Activated naive CD8-positive, alpha-beta T cell treated with anti-CD3 and anti-CD28 coated beads, Interleukin-2, amount 10 ng/mL, durations not matched to agents 7 days and 5 days (primary cell): Measurements from ENCODE around the gene SCUBE1. TPM values are rescaled to one million over a fixed set of nuclear protein-coding genes. Genes with fewer than 3 reads are reported as not detected.
A peak's percentile ranks its signal among the peaks of the same experiment; 100 is the strongest.
"Not testable (repeated sequence)": the region's sequence is repeated elsewhere in the genome, so short reads cannot be mapped to it uniquely, and the experiment has no call there.

Experiments used
- ATAC-seq: fragments of 150-1000 bp; cut with Tn5 transposase; one replicate; pipeline ENCODE4 v1.10.0; 2021; ENCODE audit warnings: low read depth, moderate library complexity
- POLR2A ChIA-PET: fragments of 350-600 bp; sonication (Branson Sonifier 250); formaldehyde crosslinking; loops from one replicate; lab custom pipeline; 2021; ENCODE audit warnings: antibody characterized with exemption; lab: Charles Lee
- DNase-seq: peaks from one replicate; pipeline ENCODE4 v3.0.0; 2021
- H3K27ac Mint-ChIP-seq: one replicate; pipeline ENCODE4 v1.8.0; 2022; ENCODE audit warnings: mild to moderate bottlenecking, mixed read lengths
- H3K27me3 Mint-ChIP-seq: one replicate; pipeline ENCODE4 v1.8.0; 2022; ENCODE audit warnings: mild to moderate bottlenecking, moderate library complexity, mixed read lengths
- H3K36me3 Mint-ChIP-seq: one replicate; pipeline ENCODE4 v1.8.0; 2021; ENCODE audit warnings: mild to moderate bottlenecking, mixed read lengths
- H3K4me1 Mint-ChIP-seq: one replicate; pipeline ENCODE4 v1.8.0; 2021; ENCODE audit warnings: mixed read lengths
- H3K4me3 Mint-ChIP-seq: one replicate; pipeline ENCODE4 v1.8.0; 2022; ENCODE audit warnings: mild to moderate bottlenecking, moderate library complexity, mixed read lengths
- H3K9me3 Mint-ChIP-seq: one replicate; pipeline ENCODE4 v1.8.0; 2021; ENCODE audit warnings: mixed read lengths
- total RNA-seq, 2 experiments: library from RNA; stranded (reverse); gene quantifications; one replicate each; pipeline ENCODE4 v1.2.3, GENCODE V29; 2021

SCUBE1 gene
- total RNA-seq, 2 experiments from 2014 or later = 0.03 to 0.20 TPM

DNA sequence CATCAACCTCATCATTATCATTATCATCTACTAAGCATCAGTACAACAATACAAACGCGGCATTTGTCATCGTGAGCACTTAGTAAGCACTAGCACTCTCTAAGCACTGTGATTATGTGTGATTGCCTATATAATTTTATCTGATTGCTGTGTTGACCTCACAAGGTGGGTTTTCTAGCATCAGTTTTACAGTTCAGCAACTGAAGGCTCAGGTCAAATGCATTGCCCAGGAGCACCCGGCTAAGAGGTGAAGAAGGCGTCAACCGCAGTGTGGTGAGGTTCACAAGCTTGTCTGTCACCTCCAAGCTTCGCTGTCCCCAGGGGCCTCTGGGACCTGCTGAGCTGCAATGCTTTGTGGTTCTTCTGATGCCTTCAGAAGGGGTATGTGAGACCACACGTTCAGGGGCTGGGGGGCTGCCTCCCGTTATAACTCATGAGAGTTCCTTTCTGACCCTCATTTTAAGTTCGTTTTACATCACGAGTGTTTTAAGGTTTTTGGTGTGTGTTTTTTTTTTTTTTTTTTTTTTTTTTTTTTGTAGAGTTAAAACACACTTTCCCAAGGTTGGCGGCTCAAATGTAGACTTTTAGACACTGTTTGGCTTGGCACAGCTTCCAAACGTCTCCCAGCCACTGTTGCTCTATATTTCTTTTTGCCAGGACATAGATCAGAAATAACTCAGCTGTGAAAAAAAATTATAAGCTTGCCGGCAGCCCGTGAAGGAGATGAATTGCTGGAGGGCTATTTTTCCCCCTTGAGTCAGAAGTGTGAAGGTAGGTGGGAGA, 33.8 kb upstream of the SCUBE1 start:
- Mint-ChIP-seq H3K9me3 (no peaks in the 10 kb centered on the region), H3K36me3 (no peaks in the 10 kb centered on the region), H3K27me3 (peaks cover 75% of the 10 kb centered on the region), H3K27ac (no peak overlapping the region), H3K4me1 (peaks cover 31% of the 10 kb centered on the region), H3K4me3 (peak overlapping the region; percentile 22)
- POLR2A ChIA-PET = interaction anchor here (0.7 to 2.4 kb wide), 3 partner anchors 113 to 1047 kb away, joined by 3 to 8 read pairs (median 6); no protein-coding TSS in a partner anchor
- DNase-seq (peak; percentile 53), ATAC-seq (peak; percentile 82)

DNA sequence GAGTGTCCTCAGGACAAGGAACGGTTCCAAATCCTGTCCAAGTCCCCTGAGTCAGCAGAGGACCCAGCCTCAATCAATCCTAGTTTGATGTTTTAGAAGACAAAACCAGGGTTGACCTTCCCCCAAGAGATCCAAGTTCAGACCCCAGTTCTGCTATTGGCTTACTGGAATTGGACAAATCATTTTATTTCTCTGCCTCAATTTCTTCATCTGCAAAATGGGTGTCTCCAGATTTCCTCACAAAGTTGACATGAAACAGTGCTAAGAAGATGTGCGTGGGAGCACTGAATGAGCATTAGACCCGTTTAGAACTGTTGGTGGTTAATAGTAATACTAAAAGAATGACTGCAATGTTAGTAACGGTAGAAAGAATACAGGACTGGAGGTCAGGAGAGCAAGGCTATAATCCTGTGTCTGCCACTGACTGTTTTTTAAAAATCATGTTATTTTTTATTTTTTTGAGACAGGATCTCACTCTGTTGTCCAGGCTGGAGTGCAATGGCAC, 32.8 kb upstream of the SCUBE1 start:
- no peaks in the 10 kb centered on the region for H3K36me3 Mint-ChIP-seq
- DNase-seq (no peak), ATAC-seq (no peak)
- peaks cover 24% of the 10 kb centered on the region for H3K4me1 Mint-ChIP-seq
- peaks cover 75% of the 10 kb centered on the region for H3K27me3 Mint-ChIP-seq
- no peak overlapping the region for H3K27ac Mint-ChIP-seq
- H3K9me3 Mint-ChIP-seq = no peaks in the 10 kb centered on the region
- POLR2A ChIA-PET = no interaction called here
- no peak overlapping the region for H3K4me3 Mint-ChIP-seq

DNA sequence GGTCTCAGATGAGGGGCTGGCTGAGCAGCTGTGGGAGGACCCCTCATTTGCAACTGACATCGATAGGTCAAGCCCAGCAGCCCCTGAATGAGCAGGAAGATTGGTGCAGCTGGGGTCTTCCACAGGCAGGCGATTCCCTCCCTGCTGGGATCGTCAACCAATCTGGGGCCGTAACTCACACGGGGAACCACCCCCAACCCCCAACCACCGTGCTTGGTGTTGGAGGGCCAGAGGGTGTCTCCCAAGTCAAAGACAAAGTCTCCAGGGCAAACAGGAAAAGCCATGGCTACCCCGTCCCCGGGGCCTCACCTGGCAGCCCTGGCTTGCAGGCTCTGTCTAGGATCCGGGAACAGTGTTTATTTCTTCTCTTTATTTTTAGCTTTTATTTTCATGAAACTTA, 26.9 kb upstream of the SCUBE1 start:
- Mint-ChIP-seq H3K9me3 (no peaks in the 10 kb centered on the region), H3K27me3 (peaks cover 59% of the 10 kb centered on the region), H3K4me3 (no peak overlapping the region), H3K4me1 (no peaks in the 10 kb centered on the region), H3K36me3 (no peaks in the 10 kb centered on the region), H3K27ac (no peak overlapping the region)
- ATAC-seq = no peak
- POLR2A ChIA-PET = no interaction called here
- DNase-seq = no peak

DNA sequence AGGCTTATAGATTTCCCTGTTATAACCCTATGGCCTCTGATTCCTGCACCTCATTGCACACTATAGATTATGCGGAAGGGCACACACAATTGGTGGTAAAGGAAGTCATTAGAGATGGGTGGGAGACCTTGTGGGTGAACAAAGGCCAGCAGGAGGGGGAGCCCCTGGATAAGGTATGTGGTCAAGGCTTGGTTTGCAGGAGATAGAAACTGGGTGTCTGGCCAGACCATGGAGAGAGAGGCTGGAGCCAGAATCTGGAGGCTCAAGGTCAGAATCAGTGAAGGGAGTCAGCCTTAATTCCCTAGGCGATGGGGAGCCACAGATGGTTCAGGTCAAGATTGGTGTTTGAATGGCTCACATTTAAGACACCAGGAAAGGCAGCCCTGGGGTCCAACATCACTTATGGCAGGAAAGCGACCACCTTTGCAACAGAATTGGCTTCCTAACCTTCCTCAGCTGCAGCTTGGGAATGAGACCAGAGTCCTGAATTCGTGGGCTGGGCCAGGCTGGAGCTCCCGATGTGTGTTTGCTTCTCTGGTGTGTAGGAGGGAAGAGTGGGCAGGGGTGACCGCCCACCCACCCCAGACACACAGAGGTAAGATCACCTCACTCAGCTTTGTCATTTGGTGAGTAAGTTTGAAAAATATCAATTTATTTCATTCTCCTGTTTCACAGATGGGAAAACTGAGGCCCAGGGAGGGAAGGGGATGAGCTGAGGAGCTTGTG, 22.7 kb upstream of the SCUBE1 start:
- POLR2A ChIA-PET = no interaction called here
- H3K9me3 Mint-ChIP-seq = no peaks in the 10 kb centered on the region
- DNase-seq (no peak), ATAC-seq (no peak)
- H3K27ac Mint-ChIP-seq = no peak overlapping the region
- no peaks in the 10 kb centered on the region for H3K4me1 Mint-ChIP-seq
- peaks cover 40% of the 10 kb centered on the region for H3K27me3 Mint-ChIP-seq
- H3K4me3 Mint-ChIP-seq = no peak overlapping the region
- H3K36me3 Mint-ChIP-seq = no peaks in the 10 kb centered on the region

DNA sequence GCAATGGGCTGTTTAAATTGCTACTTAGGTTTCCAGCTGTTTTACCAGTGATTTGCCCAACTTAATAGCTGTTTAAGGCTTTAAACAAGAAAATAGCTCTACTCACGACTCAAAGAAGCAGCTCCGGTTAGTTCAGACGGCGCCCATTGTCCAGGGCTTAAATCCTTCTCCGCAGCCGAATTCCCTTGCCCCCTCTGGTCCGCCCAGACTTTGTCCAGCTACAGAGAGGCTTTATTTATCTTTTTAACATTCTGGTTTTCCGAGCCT, 20.9 kb upstream of the SCUBE1 start:
- ATAC-seq (no peak), DNase-seq (no peak)
- Mint-ChIP-seq H3K27me3 (peaks cover 26% of the 10 kb centered on the region), H3K4me3 (no peak overlapping the region), H3K4me1 (no peaks in the 10 kb centered on the region), H3K27ac (no peak overlapping the region), H3K36me3 (no peaks in the 10 kb centered on the region), H3K9me3 (no peaks in the 10 kb centered on the region)
- POLR2A ChIA-PET = no interaction called here

DNA sequence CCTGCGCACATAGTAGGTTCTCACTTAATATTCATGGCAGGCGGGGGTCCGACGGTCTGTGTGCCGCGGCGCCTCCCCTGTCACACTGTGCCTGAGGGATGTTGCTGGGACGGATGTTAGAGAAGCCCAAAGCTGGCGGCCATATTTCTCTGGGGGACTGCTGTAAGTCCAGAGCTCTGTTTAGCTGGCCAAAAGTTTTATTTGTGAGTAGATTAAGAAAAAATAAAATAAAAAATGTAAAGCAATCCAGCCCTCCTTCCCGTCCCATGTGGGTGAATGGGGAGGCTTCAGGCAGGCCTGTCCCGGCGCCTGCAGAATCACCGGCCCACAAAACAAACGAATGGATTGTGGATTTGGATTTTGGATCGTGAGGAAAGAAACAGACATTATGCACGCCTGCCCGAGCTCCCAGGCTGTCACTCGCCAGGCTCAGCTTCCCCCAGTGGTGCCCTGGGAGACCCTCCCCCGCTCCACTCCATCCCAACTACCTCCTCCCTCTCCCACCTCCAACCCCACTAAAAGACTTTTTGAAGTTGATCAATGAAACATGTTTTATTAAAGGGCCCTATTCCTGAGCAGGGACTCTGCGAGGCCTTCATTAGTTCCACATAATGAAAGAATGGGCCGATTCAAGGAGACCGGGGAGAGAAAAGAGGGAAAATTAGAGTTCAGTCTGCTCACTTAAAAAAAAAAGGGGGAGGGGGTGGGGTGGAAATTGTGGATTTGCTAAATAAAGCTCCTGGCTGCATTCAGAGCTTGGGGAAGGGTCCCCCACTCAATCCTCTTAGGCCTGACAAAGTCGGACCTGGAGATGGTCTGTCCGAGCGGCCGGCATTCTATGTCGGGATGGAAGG, 20.4 kb upstream of the SCUBE1 start:
- POLR2A ChIA-PET = no interaction called here
- H3K27ac Mint-ChIP-seq = no peak overlapping the region
- H3K4me1 Mint-ChIP-seq = no peaks in the 10 kb centered on the region
- no peaks in the 10 kb centered on the region for H3K9me3 Mint-ChIP-seq
- H3K4me3 Mint-ChIP-seq = no peak overlapping the region
- peaks cover 21% of the 10 kb centered on the region for H3K27me3 Mint-ChIP-seq
- DNase-seq (no peak), ATAC-seq (no peak)
- no peaks in the 10 kb centered on the region for H3K36me3 Mint-ChIP-seq

DNA sequence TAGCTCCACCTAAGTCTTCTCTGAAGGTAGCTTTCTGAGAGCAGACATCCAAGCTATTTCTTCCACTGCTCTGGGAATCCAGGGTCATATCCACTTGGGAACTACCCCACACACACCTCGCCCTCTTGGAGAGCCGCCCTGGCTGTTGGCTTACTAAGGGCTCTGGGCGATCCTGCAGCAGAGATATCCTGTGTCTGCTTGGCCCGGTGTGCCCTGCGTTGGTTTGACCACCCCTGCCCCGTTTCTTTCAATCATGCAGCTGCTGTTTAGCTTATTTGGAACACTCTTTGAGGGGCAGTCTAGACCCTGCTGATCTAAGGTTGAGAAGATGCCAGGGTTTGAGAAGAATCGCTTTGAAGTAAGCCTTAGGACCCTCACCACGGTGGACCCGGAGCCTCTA, 17.4 kb upstream of the SCUBE1 start:
- ATAC-seq = no peak
- no peaks in the 10 kb centered on the region for H3K36me3 Mint-ChIP-seq
- H3K27me3 Mint-ChIP-seq = peaks cover 12% of the 10 kb centered on the region
- POLR2A ChIA-PET = no interaction called here
- H3K9me3 Mint-ChIP-seq = no peaks in the 10 kb centered on the region
- DNase-seq = no peak
- no peak overlapping the region for H3K27ac Mint-ChIP-seq
- H3K4me1 Mint-ChIP-seq = no peaks in the 10 kb centered on the region
- no peak overlapping the region for H3K4me3 Mint-ChIP-seq

DNA sequence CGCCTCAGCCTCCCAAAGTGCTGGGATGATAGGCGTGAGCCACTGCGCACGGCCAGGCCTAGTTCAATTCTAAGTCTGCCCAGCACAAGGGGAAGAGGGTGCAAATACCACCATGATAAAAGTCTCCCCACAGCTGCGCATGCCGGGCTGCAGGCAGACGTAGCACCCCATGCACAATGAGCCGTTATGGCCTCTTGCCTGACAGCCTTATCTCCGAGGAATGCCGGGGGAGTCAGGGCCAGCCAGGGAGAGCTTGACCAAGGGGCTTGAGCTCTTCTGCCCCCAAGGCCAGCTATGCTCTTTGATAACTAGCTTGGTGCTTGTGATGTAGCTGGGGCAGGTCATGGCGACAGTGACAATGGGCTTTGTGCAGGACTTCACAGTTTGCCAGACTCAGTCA, 13.7 kb upstream of the SCUBE1 start:
- Mint-ChIP-seq H3K27me3 (peaks cover 14% of the 10 kb centered on the region), H3K27ac (no peak overlapping the region), H3K4me3 (no peak overlapping the region), H3K4me1 (no peaks in the 10 kb centered on the region), H3K36me3 (no peaks in the 10 kb centered on the region), H3K9me3 (no peaks in the 10 kb centered on the region)
- ATAC-seq (no peak), DNase-seq (no peak)
- POLR2A ChIA-PET = no interaction called here

DNA sequence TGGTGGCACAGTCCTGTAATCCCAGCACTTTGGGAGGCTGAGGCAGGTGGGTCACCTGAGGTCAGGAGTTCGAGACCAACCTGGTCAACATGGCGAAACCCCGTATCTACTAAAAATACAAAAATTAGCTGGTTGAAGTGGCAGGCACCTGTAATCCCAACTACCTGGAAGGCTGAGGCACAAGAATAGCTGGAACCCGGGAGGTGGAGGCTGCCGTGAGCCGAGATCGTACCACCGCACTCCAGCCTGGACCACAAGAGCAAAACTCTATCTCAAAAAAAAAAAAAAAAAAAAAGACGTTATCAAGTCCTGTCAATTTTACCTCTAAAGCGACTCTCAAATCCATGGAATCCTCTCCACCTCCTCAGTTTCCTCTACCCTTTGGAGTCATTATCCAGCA, 12.5 kb upstream of the SCUBE1 start:
- peaks cover 19% of the 10 kb centered on the region for H3K27me3 Mint-ChIP-seq
- not testable (repeated sequence) for H3K9me3 Mint-ChIP-seq
- POLR2A ChIA-PET = interaction anchor here (0.7 kb wide), 1 partner anchor 1190 kb away, joined by 3 read pairs; no protein-coding TSS in a partner anchor

DNA sequence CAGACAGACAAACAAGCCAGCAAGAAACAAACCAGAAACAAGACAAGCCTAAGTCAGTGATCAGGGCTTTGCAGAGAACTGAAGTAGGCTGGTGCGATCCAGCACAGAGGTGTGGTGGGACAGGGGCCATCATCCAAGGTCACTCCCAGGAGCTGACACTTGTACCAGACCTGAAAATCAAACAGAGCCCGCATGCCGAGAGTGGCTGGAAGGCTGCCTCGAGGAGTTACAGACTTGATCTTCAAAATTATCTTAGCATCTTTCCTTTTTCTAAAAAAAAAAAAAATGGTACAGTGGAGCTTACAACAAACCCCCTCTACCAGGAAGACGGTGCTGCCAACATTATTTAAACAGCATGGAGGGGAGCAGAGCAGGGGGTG, 8.8 kb upstream of the SCUBE1 start:
- no peaks in the 10 kb centered on the region for H3K4me1 Mint-ChIP-seq
- peaks cover 21% of the 10 kb centered on the region for H3K27me3 Mint-ChIP-seq
- no peak overlapping the region for H3K4me3 Mint-ChIP-seq
- DNase-seq (no peak), ATAC-seq (no peak)
- H3K9me3 Mint-ChIP-seq = no peaks in the 10 kb centered on the region
- POLR2A ChIA-PET = no interaction called here
- H3K36me3 Mint-ChIP-seq = no peaks in the 10 kb centered on the region
- no peak overlapping the region for H3K27ac Mint-ChIP-seq

More for the DNA sequence above, 12.5 kb upstream of the SCUBE1 start:
- H3K4me1 Mint-ChIP-seq, H3K4me3 Mint-ChIP-seq, ATAC-seq, H3K27ac Mint-ChIP-seq, DNase-seq, H3K36me3 Mint-ChIP-seq: not testable (repeated sequence)

DNA sequence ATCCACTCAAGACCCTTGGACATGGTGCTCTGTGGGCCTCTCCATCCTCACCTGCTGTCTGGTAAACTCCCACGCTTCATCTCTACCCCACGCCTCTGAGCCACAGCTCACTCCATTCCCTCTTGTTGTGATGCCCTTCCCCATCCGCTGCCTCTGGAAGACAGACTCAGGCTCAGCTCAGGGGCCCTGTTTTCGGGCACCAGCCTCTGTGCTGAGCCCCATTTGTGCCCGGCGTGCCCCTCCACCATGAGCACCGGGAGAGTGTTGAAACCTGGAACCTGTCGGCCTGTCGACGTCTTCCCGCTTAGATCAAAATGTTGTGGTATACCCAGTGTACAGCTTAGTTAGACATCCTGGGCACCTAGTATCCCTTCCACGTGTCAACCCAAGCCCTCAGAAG, 6.5 kb upstream of the SCUBE1 start:
- ATAC-seq (no peak), DNase-seq (no peak)
- Mint-ChIP-seq H3K9me3 (no peaks in the 10 kb centered on the region), H3K4me3 (no peak overlapping the region), H3K4me1 (peaks cover 4% of the 10 kb centered on the region), H3K27me3 (peaks cover 22% of the 10 kb centered on the region), H3K36me3 (no peaks in the 10 kb centered on the region), H3K27ac (no peak overlapping the region)
- POLR2A ChIA-PET = no interaction called here

DNA sequence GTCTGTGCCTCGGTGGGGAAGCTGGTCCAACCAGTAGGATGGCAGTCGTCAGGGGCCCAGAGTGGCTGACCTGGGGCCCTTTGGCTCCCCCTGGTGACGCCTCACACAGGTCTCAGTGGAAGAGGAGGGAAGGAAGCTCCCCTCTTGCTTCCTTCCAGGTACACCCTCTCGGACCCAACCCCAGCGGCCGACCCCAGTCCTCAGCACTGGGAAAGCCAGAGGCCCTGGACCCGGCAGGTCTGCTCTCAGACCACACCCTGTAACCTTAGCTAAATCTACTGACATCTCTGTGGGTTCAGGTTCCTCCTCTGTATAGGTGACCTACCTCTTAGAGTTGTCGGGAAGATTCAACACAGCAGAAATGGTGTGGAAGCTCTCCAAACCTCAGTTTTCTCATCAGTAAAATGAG, 3.4 kb upstream of the SCUBE1 start:
- DNase-seq = peak; percentile 78
- Mint-ChIP-seq H3K27me3 (peaks cover 33% of the 10 kb centered on the region), H3K4me1 (peaks cover 4% of the 10 kb centered on the region), H3K27ac (no peak overlapping the region), H3K36me3 (no peaks in the 10 kb centered on the region), H3K4me3 (no peak overlapping the region), H3K9me3 (no peaks in the 10 kb centered on the region)
- POLR2A ChIA-PET = no interaction called here
- ATAC-seq = peak; percentile 67

DNA sequence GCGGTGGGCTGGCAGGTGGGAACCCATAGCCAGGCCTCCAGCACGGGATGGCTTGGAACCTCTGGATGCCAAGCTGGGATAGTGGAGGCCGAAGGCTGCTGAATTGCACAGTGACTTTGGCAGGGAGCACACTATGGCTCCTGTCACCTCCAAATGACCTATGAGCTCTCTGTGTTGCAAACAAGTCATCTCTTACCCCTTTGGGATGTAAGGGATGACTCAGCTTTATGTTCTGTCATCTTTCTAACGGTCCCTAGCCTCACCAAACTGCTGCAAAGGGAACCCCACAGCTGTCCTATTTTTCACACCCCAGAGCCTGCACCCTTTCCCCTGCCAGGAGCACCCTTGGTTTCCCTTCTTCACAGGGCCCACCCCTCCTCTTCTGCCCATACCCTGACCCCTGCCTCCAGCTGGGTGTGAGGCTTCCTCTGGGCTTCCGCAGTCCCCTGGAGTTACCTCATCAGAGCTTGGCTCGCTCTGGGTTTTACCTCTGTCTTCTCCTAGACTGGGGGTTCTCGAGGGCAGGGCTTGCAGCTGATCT, 2.7 kb upstream of the SCUBE1 start:
- H3K9me3 Mint-ChIP-seq = no peaks in the 10 kb centered on the region
- no peaks in the 10 kb centered on the region for H3K36me3 Mint-ChIP-seq
- peaks cover 4% of the 10 kb centered on the region for H3K4me1 Mint-ChIP-seq
- POLR2A ChIA-PET = no interaction called here
- peaks cover 35% of the 10 kb centered on the region for H3K27me3 Mint-ChIP-seq
- ATAC-seq (no peak), DNase-seq (no peak)
- H3K4me3 Mint-ChIP-seq = no peak overlapping the region
- H3K27ac Mint-ChIP-seq = no peak overlapping the region
